GM12891 (cell line): ENCODE measurements around the gene DENND1A.

Experiments used
- POLR2A ChIP-seq: IDR thresholded peaks from 2 replicates; pipeline ENCODE4 v1.6.1; 2011; ENCODE audit warnings: low read depth, low read length, control low read depth
- TAF1 ChIP-seq: IDR thresholded peaks from 2 replicates; pipeline ENCODE4 v1.6.1; 2011; ENCODE audit warnings: low read depth, low read length, control low read depth

GRCh38 chr9:123586275-123586674 lies 343.7 kb downstream of the DENND1A start:
- TF ChIP-seq TAF1: no peak
- TF ChIP-seq POLR2A: no peak
